Occipital lobe (tissue), 2 donors: Measurements from ENCODE around the gene METTL26. TPM values are rescaled to one million over a fixed set of nuclear protein-coding genes. Genes with fewer than 3 reads are reported as not detected.
A peak's percentile ranks its signal among the peaks of the same experiment; 100 is the strongest.

Source experiments
- DNase-seq: peaks from one replicate; lab custom pipeline; 2025; lab: John Stamatoyannopoulos, UW
- total RNA-seq: library from RNA; depleted of rRNA; stranded (reverse); fragments of >200 nt; gene quantifications from one replicate; pipeline ENCODE4 v1.2.3, GENCODE V29; 2014

METTL26 gene
- total RNA-seq, 1 donor from 2014 or later, result 25.3 TPM

DNA sequence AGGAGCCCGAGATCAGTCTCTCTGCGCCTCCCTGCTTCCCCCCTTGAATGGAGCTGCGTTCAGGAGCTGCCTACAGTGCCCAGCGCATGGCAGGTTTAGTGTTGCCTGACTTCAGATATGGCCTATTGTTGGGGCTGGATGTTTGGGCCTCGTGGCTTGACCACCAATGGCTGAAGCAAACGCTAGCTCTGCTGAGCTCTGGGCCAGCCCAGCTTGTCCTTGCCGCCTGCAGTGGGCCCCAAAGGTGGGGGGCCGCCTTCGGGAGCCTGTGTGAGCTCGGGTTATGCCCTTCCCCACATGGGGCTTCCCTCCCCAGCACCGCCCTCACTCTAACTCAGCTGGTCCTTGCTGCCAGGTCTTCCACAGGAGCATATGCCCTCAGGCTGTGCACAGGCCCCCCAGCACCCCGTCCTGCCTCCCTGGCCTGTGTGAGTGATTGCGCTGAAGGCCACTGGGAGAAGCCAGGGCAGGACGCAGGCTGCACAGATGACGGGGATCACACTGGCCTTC, 2.0 kb upstream of the METTL26 start:
- DNase-seq, result no peak

DNA sequence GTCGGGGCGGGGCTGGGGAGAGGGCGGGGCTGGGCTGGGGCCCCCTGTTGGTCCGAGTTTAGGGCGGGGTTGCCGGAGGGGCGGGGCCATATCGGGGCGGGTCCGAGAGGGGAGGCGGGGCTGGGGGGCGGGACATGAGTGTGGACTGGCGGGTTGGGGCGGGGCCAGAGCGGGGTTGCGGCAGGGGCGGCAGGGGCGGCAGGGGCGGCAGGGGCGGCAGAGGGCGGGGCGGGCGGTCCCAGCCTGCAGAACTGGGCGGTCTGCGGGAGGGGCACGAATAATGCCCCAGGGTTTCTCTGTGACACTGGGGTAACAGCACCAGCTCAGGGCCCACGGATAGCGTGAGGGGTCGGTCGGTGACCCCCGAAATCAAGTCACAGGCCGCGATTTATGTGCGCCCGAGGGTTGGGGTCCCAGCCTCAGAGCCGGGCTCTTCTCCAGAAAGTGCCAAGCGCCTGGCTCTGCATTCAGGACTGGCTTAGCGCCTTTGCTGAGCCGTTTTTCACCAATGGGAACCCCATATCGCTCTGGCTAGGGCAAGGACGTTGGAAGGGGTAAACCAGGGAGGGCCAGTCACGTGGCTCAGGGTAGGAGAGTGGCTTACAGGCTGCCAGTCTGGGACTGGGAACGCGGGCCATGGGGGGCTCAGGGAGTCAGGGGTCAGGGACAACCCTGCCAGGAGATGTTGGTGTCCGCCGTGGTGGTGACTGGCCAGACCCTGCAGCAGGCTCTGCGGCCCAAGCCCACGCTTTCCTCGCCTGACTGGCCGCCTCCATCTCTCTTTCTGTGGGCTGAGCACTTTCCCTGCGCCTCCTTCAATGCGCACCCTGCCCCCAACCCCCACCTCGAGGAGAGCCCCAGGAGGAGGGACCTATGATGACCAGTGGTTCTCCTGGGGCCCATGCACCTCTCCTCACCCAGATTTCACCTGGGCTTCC, 1.2 kb upstream of the METTL26 start:
- DNase-seq, result peak; percentile 93

DNA sequence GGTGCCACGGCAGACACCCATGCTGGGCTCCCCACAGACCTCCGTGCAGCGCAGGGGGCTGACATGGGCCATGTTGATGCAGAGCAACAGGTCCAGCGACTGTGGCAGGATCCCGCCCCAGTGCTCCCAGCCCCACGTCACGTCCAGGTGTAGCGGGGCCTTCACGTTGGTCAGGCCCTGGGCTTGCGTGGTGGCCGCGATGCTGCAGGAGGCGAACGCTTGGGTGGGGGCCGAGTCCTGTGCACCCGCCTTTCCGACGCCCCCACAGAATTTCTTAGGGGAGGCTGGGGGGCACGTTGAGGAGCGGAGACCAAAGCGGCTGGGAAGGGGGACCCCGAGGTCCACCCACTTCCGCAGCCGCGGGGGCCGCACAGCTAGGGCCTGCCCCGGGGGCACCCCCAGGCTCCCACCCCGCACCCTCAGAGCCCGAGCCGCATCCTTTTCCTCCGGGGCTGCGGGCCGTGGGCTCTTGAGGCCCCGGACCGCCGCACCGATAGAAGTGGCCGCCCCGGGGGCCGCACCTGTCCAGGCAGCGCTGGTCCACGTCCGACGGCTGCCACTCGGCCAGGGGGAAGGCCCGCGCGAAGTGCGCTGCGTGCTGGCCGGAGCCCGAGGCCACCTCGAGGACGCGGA, 416 bp downstream of the METTL26 start:
- DNase-seq, result no peak

DNA sequence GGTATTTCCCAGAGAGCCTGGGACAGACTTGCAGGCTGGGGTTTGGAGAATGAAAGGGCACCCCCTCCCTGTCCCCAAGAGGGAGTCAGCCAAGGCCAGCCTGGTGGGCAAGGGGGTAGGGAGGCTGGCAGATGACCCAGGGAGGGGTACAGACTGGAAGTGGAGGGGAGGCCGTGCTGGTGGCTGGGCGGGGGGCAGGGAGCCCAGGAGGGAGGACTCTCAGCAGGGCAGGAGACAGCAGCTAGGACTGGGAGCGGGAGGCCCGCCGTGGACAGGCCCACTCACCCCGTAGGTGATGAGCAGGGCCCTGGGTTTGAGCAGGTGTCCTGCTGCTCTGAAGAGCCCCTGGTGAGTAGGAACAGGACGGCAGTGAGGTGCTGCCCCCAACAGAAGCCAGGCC, 1.1 kb downstream of the METTL26 start:
- no peak for DNase-seq

DNA sequence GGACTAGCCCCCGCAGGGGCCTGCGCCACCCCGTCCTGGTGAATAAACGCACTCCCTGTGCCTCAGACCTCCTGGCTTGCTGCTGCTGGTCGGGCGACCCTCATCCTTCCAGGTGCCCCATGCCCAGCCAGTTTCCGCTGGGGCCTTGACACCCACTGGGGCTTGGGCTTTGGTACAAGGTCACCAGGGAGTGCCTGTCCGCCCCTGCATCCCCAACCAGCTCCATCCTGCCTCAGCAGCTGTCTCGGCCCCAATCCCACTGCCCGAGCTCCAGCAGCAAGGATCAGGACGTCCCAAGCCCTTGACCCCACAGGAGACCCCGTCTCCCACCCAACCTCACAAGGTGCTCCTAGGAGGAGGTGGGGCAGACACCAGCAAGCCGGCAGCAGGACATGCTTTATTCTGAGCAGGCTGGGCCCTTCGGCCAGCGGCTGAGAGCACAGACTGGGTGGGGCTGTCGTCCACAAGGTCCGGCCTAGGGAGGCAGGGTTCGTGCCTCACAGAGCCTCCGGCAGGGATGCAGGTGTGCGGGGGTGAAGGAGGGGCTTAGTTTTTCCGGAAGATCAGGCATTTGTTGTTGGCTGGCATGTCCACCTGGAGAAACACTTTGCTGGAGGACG, 1.9 kb downstream of the METTL26 start:
- DNase-seq, result no peak

DNA sequence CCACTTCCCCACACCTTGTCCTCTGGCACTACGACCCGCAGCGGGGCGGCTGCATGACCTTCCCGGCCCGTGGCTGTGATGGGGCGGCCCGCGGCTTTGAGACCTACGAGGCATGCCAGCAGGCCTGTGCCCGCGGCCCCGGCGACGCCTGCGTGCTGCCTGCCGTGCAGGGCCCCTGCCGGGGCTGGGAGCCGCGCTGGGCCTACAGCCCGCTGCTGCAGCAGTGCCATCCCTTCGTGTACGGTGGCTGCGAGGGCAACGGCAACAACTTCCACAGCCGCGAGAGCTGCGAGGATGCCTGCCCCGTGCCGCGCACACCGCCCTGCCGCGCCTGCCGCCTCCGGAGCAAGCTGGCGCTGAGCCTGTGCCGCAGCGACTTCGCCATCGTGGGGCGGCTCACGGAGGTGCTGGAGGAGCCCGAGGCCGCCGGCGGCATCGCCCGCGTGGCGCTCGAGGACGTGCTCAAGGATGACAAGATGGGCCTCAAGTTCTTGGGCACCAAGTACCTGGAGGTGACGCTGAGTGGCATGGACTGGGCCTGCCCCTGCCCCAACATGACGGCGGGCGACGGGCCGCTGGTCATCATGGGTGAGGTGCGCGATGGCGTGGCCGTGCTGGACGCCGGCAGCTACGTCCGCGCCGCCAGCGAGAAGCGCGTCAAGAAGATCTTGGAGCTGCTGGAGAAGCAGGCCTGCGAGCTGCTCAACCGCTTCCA, 2.6 kb downstream of the METTL26 start:
- no peak for DNase-seq

DNA sequence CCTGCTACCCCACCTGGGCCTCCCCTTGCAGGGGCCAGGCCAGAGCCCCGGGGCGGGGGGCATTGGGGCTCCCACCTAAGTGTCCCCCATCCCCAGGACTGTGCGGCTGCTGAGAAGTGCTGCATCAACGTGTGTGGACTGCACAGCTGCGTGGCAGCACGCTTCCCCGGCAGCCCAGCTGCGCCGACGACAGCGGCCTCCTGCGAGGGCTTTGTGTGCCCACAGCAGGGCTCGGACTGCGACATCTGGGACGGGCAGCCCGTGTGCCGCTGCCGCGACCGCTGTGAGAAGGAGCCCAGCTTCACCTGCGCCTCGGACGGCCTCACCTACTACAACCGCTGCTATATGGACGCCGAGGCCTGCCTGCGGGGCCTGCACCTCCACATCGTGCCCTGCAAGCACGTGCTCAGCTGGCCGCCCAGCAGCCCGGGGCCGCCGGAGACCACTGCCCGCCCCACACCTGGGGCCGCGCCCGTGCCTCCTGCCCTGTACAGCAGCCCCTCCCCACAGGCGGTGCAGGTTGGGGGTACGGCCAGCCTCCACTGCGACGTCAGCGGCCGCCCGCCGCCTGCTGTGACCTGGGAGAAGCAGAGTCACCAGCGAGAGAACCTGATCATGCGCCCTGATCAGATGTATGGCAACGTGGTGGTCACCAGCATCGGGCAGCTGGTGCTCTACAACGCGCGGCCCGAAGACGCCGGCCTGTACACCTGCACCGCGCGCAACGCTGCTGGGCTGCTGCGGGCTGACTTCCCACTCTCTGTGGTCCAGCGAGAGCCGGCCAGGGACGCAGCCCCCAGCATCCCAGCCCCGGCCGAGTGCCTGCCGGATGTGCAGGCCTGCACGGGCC, 3.4 kb downstream of the METTL26 start:
- no peak for DNase-seq

DNA sequence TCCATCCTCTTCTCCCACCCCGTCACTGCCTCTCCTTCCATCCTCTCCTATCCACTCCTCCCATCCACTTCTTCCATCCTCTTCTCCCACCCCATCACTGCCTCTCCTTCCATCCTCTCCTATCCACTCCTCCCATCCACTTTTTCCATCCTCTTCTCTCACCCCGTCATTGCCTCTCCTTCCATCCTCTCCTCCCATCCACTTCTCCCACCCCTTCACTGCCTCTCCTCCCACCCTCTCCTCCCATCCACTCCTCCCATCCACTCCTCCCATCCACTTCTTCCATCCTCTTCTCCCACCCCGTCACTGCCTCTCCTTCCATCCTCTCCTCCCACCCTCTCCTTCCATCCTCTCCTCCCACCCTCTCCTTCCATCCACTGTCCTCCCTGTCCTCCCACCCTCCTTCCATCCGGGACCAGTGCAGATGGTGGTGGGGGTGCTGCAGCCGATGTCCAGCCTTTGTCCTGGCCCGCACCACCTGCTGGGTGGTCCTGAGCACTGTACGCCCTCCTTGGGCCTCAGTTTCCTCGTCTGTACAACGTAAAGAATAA, 4.2 kb downstream of the METTL26 start:
- DNase-seq, result no peak

DNA sequence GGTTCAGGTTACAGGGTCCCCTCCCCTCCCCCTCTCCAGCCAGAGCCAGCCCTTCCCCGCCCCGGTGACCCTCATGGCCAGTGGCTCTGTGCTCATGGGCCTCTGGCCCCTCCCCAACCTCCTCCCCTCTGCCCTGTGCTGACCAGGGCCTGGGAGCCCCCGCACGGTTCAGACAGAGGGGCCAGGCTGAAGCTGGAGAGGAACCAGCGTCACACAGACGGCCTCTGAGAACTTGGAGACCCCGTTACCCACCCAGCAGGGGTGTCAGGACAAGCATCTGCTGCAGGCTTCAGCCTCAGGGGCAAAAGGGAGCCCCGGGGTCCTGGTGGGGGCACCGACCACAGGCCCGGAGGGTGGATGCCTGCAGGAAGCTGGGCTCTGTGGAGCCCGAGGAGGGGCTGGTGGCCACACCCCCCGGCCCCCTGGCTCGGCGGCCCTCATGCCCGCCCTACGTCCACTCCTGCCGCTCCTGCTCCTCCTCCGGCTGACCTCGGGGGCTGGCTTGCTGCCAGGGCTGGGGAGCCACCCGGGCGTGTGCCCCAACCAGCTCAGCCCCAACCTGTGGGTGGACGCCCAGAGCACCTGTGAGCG, 5.2 kb downstream of the METTL26 start, which contains the start of gene WFIKKN1:
Gene WFIKKN1 (plus strand): TSS at position 171 of the 591 bp plus-strand sequence. CDS start 269 bp downstream, at position 440.
- DNase-seq, result no peak

DNA sequence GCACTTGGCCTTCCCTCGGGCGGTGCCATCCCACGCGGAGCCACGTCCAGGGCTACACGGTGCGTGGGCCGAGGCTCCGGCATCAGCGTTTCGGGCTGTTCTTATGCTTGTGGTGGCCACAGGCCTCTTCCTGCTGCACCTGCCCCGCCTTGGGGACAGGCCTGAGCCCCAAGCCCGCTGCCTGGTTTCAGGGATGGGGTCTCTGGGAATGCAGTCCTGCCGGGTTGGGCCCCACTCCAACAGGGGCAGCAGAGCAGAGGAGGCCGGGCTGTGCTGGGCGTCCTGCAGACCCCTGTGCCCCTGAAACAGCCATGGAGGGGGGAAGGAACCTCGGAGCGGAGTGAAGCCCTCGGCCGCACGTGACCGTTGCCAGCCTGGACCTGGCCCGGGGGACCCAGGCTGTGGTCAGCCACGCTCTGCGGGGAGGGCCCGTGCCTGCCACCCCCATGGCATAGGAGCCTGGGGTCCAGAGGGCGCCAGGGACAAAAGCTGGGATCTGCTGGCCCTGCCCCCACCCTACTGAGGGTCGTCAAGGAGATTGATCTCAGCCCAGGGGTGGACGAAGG, 5.8 kb downstream of the METTL26 start:
- DNase-seq, result no peak

DNA sequence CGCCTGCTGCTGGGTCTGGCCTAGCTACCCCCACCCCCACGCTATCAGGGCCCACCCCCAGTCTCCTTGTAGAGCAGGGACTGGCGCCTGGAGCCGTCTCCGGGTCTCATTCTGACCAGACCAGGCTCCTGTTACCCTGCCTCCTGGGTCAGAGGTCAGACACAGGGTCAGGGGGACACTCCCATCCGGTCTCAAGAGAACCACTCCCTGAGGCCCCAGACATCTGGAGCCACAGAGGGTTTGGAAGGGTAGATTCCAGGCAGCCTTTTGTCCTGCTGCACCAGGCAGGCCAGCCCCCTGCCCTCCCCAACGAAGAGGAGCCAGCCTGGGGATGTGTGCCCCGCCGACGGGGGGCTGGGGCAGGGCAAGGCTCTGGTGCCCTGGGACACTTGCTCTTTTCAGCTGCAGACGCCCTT, 6.3 kb downstream of the METTL26 start:
- no peak for DNase-seq

DNA sequence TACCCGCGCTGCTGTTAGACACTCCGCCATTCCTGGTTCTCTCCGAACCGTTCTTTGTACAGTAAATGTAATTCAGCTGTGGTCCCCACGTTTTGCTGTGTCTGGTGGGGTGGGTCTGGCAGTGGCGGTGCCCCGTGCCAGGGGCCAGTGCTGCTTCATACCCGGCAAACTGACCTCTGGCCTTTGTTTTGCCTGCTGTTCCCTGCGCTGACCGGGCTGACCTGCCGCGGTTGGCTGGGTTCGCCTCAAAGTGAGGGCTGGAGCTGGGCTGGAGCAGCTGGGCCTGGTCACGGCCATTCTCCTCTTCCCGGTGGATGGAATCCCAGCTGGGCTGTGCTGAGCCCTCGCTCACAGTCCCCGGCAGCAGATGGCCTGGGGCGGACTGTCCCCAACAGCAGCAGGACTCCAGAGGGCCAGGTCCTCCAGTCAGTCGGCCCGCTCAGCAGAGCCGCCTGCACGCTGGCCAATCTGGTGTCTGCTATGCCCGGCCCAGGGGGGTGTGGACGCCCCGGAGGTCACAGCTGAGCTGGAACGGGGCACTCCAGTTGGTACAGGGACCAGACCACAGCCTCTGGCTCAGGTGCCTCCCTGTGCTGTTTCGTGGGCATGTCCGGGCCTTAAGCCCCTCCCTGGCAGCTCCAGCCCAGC, 6.8 kb downstream of the METTL26 start:
- no peak for DNase-seq

DNA sequence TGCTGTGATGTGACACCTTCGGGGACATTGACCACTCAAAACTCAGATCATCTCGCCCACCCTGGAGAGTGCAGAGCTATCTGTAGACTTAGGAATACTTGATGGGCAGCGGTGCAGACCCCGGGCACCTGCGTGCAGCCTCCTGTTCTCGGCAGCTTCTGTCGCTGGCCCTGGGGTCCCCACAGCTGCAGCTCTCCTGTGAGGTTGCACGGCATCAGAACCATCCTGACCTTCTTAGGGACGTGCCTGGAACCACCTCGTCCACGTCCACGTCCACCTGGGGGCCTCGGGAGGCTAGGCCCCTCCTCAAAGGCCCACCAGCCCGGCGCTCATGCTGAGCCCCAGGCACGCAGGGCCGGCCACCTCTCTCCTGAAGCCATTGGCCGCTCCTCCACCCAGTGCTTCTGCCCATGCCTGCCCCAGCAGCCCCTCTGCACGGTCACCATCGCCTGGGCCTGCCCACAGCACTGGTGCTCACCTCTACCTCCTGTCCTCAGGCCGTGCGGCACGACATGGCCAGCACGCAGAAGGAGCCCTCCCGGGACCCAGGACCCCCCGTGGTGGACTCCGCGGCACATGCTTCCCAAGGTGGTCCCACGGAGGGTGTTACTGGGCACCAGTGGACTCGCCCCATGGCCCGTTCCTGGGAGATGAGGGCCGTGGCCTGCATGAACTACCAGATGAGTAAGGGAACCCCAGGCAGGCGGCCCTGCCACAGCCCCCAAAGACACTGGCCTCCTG, 7.6 kb downstream of the METTL26 start:
- DNase-seq, result no peak

DNA sequence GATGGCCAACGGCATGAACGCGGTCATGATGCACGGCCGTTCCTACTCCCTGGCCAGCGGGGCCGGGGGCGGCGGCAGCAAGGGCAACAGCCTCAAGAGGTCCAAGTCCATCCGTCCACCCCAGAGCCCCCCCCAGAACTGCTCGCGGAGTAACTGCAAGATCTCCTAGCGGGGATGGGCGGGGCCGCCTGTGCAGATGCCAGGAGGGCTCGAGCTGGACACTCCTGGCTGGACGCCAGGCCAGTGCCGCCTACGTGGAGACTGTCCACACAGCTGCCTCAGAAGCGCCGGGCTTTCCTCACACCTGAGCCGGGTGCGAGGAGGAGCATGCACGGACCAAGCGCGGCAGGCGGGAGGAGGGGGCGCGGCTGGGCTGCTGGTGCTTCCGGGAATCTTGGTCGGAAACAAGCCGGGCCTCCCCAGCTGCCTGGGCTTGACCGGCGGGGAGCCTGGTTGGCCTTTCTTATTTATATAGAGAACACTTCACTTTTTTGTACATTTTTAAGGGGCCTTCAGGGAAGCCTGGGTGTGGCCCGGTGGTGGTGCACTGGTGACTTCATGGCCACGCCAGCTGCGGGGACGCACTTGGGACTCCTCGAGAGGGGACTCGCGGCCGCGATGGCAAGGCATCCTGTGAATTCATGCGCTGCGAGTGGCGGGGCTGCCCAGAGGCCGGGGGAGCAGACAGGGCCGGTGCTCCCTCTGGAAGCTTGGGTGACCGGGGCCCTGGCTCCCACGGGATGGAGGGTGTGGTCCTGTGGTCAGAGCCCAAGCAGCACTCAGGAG, 8.5 kb downstream of the METTL26 start:
- DNase-seq, result no peak

DNA sequence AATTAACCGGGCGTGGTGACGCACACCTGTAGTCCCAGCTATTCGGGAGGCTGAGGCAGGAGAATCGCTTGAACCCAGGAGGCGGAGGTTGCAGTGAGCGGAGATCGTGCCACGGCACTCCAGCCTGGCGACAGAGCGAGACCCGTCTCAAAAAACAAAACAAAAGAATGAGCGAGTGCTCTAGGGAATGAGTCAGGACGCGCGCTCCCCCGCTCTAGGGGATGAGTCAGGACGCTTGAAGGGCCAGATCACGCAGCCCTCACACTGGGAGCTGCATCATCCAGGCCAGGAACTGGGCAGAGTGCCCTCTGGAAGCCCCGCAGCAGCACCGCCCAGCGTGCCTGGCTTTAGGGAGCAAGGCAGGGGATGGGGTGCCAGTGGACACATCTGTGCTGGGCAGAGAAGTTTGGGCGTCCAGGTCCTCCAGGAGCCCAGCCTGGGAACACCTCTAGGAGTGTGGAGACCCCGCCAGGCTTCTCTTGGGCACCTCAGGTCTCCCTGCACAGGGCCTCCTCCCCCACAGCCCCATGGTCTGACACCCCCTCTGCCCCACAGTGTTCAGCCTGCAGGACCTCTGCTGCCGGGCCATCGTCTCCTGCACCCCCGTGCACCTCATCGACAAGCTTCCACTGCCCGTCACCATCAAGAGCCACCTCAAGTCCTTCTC, 9.2 kb downstream of the METTL26 start:
- DNase-seq, result peak; percentile 53

DNA sequence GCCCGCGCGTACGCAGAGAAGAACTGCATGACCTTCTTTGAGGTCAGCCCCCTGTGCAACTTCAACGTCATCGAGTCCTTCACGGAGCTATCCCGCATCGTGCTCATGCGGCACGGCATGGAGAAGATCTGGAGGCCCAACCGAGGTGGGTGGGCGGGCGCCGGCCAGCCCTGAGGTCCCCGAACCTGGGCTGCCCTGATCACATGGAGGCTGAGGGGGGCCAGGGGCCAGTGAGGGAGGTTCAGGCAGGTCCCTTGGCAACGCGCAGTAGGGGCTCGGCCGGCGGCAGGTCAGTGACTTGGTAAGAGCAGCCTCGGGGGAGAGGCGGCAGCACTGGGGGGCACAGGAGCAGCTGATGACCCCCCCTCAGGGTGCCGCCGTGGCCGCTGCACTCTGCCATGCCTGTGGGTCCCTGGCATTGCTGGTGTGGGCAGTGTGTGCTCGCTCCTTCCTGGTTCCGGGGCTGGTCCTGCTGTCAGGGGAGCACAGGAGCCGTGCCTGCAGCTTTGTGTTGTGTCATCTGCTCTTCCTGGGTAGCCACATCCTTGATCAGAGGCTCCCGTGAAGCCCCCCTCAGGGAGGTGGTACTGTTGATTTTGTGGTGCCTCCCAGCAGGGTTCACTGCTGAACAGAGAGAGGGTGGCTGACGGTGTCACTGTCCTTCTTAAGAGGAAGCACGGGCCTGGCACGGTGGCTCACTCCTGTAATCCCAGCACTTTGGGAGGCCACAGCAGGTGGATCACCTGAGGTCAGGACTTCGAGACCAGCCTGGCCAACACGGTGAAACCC, 9.9 kb downstream of the METTL26 start:
- DNase-seq, result no peak
